Stimulated activated naive CD8-positive, alpha-beta T cell treated with anti-CD3 and anti-CD28 coated beads, Interleukin-15, Interleukin-2, amounts not matched to agents 100 U/mL and 50 U/mL, for 24 hours (primary cell): ENCODE results near the gene THBS1.

Source experiments
- ATAC-seq: fragments of 150-1000 bp; cut with Tn5 transposase; one replicate; pipeline ENCODE4 v1.10.0; 2021
- DNase-seq: peaks from one replicate; pipeline ENCODE4 v3.0.0; 2021

Gene THBS1

DNA sequence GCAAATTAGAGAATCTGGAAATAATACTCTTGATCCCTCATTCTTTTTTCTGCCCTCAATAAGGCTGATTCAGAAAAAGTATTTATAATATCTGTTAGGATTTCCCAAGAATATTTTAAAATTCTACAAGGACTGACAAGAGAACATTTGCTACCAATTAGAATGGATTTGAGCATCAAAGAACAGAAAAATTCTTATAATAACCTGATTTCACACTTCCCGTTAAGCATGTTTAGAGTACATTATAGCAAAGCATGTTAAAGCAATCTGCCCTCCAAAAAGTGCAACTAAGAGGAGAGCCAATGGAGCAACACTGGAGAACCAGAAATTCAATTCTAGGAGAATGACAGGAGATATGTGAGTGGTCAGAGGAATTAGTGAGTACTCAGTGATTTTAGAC is 57.2 kb downstream of the THBS1 start:
- no peak for DNase-seq
- ATAC-seq = no peak

DNA sequence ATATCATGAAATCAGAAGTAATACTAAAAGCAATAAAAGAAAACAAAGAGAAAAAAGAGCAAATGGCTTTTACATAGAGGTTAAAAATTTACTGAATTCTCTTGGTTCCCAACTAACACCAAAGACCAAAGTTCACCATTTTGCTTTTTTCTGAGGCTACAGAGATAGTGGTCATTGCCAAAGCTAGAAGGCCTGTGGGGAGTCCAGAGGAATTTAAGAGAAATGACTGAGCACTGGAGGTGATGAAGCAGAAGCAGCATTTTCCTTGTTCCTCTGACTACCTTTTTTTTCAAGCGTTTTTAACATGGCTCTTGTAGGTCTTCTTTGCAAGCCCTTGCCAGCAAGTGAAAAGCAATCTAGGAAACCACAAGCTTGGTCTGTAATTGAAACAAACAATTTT is 58.2 kb downstream of the THBS1 start:
- DNase-seq (no peak), ATAC-seq (no peak)

DNA sequence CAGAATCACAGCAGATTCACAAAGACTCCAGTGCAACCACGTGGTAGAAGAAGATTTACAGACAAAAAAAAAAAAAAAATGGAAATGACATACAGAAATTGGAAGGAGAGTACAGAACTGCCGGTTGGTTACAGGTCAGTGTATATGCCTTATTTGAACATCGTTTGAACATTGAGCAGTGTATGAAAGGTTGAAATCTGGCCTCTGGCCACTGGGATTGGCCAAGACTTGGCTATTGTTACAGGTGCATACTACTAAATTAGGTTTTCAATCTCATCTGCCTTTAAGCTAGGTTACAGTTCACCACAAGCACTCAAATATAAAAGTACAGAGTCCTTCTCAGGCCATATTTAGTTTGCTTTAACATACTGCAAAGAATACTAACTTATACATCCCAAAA is 59.8 kb downstream of the THBS1 start:
- no peak for ATAC-seq
- DNase-seq = no peak

DNA sequence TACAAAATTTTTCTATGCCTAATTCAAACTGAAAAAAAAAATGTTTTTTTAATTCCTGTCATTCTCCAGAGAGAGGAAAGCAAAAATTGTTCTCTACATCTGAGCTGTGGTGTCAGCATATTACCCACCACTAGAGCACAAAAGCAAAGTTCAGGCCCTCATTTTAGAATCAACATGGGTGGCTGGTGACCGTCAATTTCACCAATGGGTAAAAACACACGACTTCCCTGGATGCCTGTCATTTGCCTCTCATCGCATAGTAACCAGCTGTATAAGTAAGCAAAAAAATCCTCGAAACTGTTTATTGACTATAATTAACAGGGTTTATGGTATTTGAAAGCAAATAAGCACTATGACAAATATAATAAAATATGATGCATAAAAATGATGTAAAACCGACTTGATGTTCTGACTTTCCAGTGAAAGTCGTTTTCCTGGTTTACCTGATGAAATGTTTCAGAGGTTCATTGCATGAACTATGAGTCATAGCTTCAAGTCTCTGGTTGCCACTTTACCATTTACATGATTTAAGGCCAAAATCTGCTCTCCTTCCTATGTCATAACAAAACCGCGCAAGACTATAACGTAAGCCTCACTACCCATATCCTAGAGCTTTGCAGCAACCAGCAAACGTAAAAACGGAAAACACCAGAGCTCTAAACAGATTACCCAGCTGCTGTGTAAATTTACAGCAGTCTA is 60.5 kb downstream of the THBS1 start:
- DNase-seq = no peak
- peak; percentile 61 for ATAC-seq

DNA sequence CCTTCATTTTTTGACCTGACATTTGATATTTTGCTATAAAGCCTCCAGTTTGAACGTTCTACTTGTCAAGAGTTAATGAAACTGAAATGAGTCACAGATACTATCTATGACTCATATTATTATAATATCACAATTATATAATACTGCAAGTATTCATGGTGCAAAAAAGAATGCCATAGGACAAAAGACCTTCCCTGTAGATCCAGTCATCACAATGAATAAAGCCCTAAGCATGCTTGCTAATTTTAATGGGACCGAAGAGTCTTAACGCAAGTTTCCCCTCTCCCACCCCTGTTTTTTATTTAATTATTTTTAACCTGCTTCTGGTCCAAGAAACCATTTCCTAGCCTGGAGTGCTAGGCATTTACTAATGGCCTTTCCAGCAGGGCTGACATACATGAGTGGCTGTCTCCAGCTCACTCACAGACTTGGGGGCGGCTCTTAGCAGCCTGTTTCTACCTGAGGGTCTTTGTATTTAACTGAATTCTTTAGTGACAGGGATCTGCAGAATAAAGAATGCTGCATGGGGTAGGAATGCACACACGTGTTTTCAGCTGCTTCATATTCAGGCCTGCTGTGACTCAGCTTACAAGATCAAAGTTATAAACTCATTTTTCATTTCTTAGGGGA is 61.2 kb downstream of the THBS1 start:
- ATAC-seq (peak; percentile 12), DNase-seq (no peak)

DNA sequence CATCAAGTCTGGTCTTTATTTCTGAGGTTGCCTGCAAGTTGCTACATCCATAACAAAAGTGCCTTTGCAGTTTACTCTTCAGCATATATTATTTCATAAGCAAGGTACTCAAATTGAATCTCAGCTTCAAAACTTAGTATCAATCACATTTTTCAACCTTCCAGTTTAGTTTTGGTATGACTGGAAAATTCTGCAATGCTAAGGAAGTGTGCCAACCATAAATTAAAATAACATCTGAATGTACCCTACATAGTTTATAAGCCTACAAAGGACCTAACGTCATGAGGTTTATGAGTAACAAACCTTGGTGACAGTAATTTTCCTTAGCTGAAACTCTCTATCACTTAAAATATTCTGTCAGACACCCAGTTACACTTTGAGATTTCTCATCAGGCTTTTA is 62.8 kb downstream of the THBS1 start:
- peak; percentile 79 for ATAC-seq
- DNase-seq = no peak

DNA sequence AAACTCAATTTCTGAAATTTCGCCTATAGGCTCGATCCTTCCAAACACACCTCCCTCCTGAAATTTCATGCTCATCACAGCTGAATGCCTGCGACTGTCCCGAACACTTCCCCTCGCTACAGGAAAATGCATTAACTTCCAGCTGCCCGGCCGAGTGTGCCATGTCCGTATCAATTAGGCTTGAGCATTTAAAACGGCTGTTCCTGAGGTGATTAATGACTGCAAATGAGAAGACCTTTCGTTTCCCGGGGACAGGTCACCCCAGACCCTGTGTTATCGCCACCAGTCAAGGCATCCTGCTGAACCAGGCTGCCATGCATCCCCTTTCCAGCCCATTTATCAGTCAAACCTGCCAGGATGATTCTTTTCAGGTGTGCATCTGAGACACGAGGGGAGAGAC is 63.3 kb downstream of the THBS1 start:
- no peak for DNase-seq
- ATAC-seq = no peak

DNA sequence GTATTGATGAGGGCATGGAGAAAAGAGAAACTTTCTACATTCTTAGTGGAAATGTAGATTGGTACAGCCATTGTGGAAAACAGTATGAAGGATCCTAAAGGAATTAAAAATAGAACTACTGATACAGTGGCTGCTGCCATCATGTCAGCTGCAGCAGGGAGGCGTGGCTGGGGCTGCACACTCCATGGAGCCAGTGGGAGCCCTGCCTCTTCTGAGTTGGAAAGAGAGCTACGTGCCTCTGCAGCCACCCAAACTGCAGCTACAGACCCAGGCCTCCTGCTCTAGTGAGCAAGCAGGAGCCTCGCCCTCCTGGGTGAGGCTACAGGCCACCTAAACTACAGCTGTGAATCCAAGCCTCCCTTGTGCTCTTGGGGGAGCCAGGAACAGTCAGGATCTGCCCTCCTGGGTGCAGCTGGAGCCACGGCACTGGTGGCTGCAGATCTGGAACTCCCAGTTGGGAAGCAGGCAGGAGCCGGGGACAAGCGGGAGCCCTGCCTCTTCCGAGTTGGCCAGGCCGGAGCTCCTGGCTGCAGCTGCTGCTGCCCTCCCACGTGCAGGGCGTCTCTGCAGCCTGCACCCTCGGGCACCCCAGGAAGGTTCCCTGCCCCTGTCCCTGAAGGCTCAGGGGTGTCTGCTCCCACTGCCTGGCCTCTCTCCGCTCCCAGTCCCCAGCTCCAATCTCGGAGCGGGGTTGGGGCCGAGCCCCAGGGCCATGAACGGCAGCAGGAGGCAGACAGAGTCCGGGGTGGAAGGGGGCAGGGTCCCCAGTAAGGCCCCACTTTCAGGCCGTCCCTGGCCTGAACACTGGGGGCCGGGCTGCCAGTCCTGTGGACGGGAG is 64.5 kb downstream of the THBS1 start:
- ATAC-seq = no peak
- no peak for DNase-seq

DNA sequence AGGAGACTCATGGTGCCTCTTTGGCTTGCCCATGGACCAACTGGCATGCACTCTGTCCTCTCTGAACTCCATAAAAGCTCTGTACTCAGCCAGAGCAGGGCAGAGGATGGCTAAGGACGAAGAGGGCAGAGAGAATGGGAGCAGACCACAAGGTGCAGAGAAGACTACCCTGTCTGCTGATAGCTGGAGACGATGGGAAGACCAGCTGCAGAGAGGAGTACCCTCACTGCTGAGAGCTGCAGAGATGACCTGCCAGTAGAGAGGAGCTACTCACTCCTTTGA is 65.0 kb downstream of the THBS1 start:
- ATAC-seq = no peak
- no peak for DNase-seq

DNA sequence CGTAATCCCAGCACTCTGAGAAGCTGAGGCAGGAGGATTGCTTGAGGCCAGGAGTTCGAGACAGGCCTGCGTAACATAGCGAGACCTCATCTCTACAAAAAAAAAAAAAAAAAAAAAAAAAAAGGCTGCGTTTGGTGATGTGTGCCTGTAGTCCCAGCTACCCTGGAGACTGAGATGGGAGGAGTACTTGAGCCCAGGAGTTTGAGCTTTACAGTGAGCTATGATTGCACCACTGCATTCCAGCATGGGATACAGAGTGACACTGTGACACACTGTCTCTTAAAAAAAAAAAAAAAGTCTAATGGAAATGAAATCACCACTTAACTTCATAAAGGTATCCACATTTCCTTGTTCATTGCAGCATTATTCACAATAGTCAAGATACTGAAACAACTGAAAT is 65.5 kb downstream of the THBS1 start:
- DNase-seq (no peak), ATAC-seq (no peak)
